T-helper 17 cell (primary cell): Measurements from ENCODE around the gene EIF4A3. TPM values are rescaled to one million over a fixed set of nuclear protein-coding genes. Genes with fewer than 3 reads are reported as not detected.
"Not testable (repeated sequence)": the region's sequence is repeated elsewhere in the genome, so short reads cannot be mapped to it uniquely, and the experiment has no call there.

Experiments
- ATAC-seq: fragments of 150-1000 bp; cut with Tn5 transposase; 2 replicates; pipeline ENCODE4 v1.10.0; 2021; ENCODE audit warnings: mild to moderate bottlenecking, moderate library complexity
- DNase-seq, 3 donors: peaks; one replicate each; pipeline versions ENCODE4 v3.0.0 to v3.0.0-alpha.2; 2020 to 2021
- H3K9me3 ChIP-seq: one replicate; pipeline ENCODE4 v1.7.0; 2013; ENCODE audit warnings: low read length, mild to moderate bottlenecking; ENCODE audit not compliant: control insufficient read depth, poor library complexity, severe bottlenecking
- H3K27ac Mint-ChIP-seq: one replicate; pipeline ENCODE4 v1.8.0; 2022; ENCODE audit warnings: mild to moderate bottlenecking, moderate library complexity, mixed read lengths
- H3K27me3 Mint-ChIP-seq: one replicate; pipeline ENCODE4 v1.8.0; 2022; ENCODE audit warnings: mixed read lengths
- H3K36me3 Mint-ChIP-seq: one replicate; pipeline ENCODE4 v1.8.0; 2022; ENCODE audit warnings: low read depth, mixed read lengths
- H3K4me1 Mint-ChIP-seq: one replicate; pipeline ENCODE4 v1.8.0; 2022; ENCODE audit warnings: mild to moderate bottlenecking, mixed read lengths
- H3K4me3 Mint-ChIP-seq: one replicate; pipeline ENCODE4 v1.8.0; 2022; ENCODE audit warnings: mild to moderate bottlenecking, moderate library complexity, mixed read lengths
- total RNA-seq, 4 donors: library from RNA in 2 of 4; stranded (reverse) in 2 of 4; gene quantifications; one replicate each; pipeline ENCODE4 v1.2.3 and lab custom pipeline; 2022 to 2026

The EIF4A3 gene
- total RNA-seq, 2 donors from 2014 or later, result 86.2 to 92.2 TPM

DNA sequence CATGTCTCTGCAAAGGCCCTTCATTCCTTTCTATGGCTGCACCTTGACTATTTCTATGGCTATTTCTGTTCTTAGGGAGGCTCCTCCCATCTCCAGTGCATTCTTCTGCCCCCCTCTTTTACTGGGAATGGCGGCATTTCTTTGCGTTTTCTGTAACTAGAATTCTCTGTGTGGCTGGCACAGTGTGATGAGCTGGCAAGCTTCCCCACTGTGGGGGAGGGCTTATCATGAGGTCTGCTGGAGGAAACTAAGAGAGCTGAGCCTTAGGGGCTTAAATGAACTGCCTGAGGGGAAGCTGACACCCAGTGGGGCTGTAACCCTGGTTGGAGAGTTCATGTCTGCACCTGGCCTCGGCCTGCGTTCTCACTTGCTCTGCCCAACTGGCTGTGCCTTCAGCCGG, 21.4 kb upstream of the EIF4A3 start:
- Mint-ChIP-seq H3K4me1 (peaks cover 4% of the 10 kb centered on the region), H3K27ac (no peak overlapping the region)

DNA sequence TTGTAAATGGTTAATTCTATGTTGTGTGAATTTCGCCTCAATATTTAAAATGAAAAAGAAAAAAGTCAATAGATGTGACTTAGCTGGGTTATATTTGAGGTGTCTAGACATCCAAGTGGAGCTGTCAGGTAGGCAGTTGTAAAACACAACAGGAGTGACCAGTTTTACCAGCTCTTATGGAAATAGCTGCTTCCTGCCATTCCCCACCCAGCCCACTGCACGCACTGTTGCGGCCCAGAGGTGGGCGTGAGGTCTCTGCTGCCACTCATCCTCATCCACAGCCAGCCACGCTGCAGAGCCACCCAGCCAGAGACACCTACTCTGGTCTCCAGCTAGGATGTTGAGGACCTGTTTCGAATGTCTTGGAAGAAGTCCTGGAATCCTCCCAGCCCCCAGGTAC, 19.5 kb upstream of the EIF4A3 start:
- DNase-seq, result no peak
- H3K4me3 Mint-ChIP-seq, result no peak overlapping the region
- peaks cover 18% of the 10 kb centered on the region for H3K27me3 Mint-ChIP-seq
- peaks cover 4% of the 10 kb centered on the region for H3K36me3 Mint-ChIP-seq
- H3K9me3 ChIP-seq, result no peaks in the 10 kb centered on the region
- no peak overlapping the region for H3K27ac Mint-ChIP-seq
- peaks cover 4% of the 10 kb centered on the region for H3K4me1 Mint-ChIP-seq
- ATAC-seq, result no peak

More for the DNA sequence above, 21.4 kb upstream of the EIF4A3 start:
- no peak for ATAC-seq
- Mint-ChIP-seq H3K27me3 (peaks cover 18% of the 10 kb centered on the region), H3K4me3 (no peak overlapping the region), H3K36me3 (peaks cover 4% of the 10 kb centered on the region)
- DNase-seq, result no peak
- H3K9me3 ChIP-seq, result no peaks in the 10 kb centered on the region

DNA sequence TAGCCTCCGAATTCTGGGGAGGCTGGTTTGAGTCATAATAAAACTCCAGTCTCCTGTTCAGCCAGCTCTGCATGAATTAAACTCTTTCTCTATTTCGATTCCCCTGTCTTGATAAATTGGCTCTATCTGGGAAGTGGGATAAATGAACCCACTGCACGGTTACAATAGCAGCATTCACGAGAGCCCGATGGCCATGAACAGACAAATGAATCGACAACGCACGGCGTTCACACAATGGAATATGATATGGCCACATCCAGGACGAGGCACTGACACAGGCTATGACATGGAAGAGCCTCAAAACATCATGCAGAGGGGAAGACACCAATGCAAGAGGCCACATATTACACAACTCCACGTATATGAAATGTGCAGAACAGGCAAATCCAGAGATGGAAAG, 17.3 kb upstream of the EIF4A3 start:
- peaks cover 6% of the 10 kb centered on the region for H3K36me3 Mint-ChIP-seq
- H3K4me1 Mint-ChIP-seq, result peaks cover 4% of the 10 kb centered on the region
- no peaks in the 10 kb centered on the region for H3K9me3 ChIP-seq
- no peak overlapping the region for H3K4me3 Mint-ChIP-seq
- ATAC-seq (no peak), DNase-seq (no peak)
- H3K27me3 Mint-ChIP-seq, result peaks cover 33% of the 10 kb centered on the region
- H3K27ac Mint-ChIP-seq, result peak overlapping the region; percentile 69

DNA sequence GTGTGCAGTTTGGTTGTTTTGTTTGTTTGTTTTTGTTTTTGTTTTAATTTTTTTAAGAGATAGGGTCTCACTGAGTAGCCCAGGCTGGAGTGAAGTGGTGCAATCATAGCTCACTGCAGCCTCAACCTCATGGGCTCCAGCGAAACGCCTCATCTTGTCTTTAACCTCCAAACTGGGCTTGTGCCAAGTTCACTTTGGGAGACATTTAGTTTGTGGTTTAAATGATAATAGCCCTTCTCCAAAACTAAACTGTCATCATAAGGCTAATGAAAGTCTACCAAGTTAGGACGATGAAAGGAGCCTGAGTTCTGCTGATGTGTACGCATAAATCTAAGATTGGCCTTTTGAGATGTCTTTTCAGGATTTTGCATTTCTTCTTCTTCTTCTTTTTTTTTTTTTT, 16.4 kb upstream of the EIF4A3 start:
- H3K4me3 Mint-ChIP-seq, result no peak overlapping the region
- no peaks in the 10 kb centered on the region for H3K9me3 ChIP-seq
- H3K36me3 Mint-ChIP-seq, result peaks cover 2% of the 10 kb centered on the region
- H3K4me1 Mint-ChIP-seq, result peaks cover 4% of the 10 kb centered on the region
- no peak for DNase-seq
- H3K27me3 Mint-ChIP-seq, result peaks cover 25% of the 10 kb centered on the region
- peak overlapping the region; percentile 69 for H3K27ac Mint-ChIP-seq
- no peak for ATAC-seq

DNA sequence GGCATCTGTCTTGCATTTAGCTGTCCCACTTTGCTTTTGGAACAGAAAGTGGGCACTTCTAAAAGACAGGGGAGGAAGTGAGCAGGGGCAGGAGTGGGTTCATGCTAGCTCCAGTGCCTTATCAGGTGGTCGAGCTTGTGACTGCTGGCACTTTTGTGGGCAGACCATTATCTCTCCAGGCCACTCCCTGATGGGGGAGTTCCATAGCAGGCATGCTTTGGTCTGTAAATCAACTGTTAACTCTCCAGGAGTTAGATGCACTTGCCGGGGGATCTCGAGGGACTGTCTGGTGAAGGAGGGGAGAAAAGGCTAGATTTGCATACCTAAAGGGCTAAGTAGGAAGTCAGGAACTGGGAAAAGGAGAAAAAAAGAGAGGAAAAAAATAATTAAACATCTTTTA, 13.6 kb upstream of the EIF4A3 start:
- H3K36me3 Mint-ChIP-seq, result peaks cover 2% of the 10 kb centered on the region

DNA sequence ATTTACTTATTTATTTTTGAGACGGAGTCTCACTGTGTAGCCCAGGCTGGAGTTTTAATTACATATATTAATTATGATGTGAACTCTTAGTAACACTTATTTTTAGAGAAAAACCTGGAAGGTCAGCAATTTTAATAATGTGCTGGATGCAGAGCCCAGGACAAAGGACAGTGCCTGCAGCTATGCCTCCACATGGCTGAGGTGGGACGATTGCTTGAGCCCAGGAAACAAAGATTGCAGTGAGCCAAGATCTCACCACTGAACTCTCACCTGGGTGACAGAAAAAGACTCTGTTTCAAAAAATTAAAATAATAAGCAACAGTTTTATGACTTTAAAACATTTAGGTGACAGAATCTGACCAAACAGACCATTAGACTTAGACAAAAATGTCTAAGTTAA, 11.9 kb upstream of the EIF4A3 start:
- no peak overlapping the region for H3K27ac Mint-ChIP-seq
- no peak for ATAC-seq
- no peak overlapping the region for H3K4me3 Mint-ChIP-seq
- H3K27me3 Mint-ChIP-seq, result peaks cover 18% of the 10 kb centered on the region
- H3K36me3 Mint-ChIP-seq, result peaks cover 4% of the 10 kb centered on the region
- peaks cover 3% of the 10 kb centered on the region for H3K4me1 Mint-ChIP-seq
- no peak for DNase-seq
- H3K9me3 ChIP-seq, result no peaks in the 10 kb centered on the region

More for the DNA sequence above, 13.6 kb upstream of the EIF4A3 start:
- H3K27me3 Mint-ChIP-seq, result peaks cover 23% of the 10 kb centered on the region
- no peak for DNase-seq
- ATAC-seq, result no peak
- H3K4me3 Mint-ChIP-seq, result no peak overlapping the region
- no peaks in the 10 kb centered on the region for H3K9me3 ChIP-seq
- peaks cover 3% of the 10 kb centered on the region for H3K4me1 Mint-ChIP-seq
- H3K27ac Mint-ChIP-seq, result no peak overlapping the region

DNA sequence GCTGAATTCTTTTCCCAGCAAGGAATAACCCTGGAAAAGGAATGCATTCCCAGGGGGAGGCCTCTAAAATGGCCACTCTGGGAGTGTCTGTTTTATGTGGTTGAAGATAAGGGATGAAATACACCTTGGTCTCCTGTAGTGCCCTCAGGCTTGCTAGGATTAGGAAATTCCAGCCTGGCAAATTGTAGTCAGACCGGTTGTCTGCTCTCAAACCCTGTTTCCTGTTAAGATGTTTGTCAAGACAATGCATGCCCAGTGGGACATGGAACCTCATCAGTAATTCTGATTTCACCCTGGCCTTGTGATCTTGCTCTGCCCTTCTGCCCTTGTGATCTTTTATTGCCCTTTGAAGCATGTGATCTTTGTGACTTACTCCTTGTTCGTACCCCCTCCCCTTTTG, 8.7 kb upstream of the EIF4A3 start:
- H3K27me3 Mint-ChIP-seq, result peaks cover 15% of the 10 kb centered on the region
- peaks cover 12% of the 10 kb centered on the region for H3K4me1 Mint-ChIP-seq
- DNase-seq, H3K27ac Mint-ChIP-seq, H3K9me3 ChIP-seq, ATAC-seq, H3K36me3 Mint-ChIP-seq, H3K4me3 Mint-ChIP-seq: not testable (repeated sequence)

DNA sequence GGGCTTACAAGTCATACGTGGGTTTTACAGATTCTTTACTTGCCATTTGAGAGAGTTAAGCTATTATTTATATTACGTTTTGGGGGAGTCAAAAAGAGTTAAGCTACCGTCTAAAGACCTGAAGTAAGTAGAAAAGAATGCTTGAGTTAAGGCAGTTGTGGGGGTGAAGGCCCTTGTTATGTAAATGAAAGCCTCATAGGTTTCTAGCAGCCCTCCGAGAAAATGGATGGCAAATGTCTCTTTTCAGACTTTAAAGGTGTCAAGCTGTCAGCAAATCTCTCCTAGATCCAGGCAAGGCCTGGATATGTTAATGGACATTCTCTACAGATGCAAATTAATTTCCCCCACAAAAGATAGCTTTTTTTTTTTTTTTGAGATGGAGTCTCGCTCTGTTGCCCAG, 7.2 kb upstream of the EIF4A3 start:
- Mint-ChIP-seq H3K27me3 (peaks cover under 1% of the 10 kb centered on the region), H3K4me3 (no peak overlapping the region), H3K4me1 (peaks cover 12% of the 10 kb centered on the region), H3K36me3 (peaks cover 2% of the 10 kb centered on the region), H3K27ac (no peak overlapping the region)
- ATAC-seq (no peak), DNase-seq (no peak)
- H3K9me3 ChIP-seq, result peaks cover 2% of the 10 kb centered on the region

DNA sequence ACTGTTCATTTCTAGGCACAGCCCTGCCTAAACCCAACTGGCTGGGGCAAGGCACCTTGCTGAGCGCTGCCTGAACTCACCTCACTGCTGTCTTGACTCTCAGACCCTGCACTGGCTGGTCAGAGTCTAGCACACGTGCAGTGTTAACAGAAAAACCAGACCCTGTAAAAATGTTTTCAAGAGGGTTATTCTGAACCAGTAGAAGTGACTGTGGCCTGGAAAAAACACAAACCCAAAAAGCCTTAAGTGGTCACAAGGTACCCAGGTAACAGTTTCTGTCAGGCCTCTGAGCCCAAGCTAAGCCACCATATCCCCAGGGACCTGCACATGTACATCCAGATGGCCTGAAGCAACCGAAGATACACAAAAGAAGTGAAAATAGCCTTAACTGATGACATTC, 6.1 kb upstream of the EIF4A3 start:
- DNase-seq (no peak), ATAC-seq (no peak)
- peaks cover 18% of the 10 kb centered on the region for H3K4me1 Mint-ChIP-seq
- H3K27ac Mint-ChIP-seq, result peak overlapping the region; percentile 62
- no peak overlapping the region for H3K4me3 Mint-ChIP-seq
- H3K9me3 ChIP-seq, result peaks cover 2% of the 10 kb centered on the region
- peaks cover 2% of the 10 kb centered on the region for H3K36me3 Mint-ChIP-seq
- no peaks in the 10 kb centered on the region for H3K27me3 Mint-ChIP-seq

DNA sequence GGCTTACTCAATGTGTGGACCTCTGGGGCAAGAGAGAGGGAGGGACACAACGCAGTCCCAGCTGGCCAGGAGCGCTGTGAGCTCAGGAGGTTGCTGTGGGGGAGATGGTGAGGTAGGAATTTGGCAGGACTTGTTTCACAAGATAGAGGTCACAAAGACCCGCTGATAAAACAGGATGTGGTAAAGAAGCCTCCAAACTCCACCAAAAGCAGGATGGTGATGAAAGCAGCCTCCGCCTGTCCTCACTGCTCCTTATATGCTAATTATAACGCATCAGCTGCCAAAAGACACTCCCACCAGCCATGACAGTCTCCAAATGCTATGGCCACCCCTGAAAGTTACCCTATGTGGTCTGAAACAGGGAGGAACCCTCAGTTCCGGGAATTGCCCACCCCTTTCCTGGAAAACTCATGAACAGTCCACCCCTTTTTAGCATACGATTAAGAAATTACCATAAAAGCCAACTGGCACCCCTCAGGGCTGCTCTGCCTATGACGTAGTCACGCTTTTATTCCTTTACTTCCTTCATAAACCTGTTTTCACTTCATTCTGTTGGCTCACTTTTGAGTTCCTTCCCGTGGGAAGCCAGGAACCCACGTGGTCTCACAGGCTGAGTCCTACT, 5.3 kb upstream of the EIF4A3 start:
- no peak overlapping the region for H3K4me3 Mint-ChIP-seq
- H3K36me3 Mint-ChIP-seq, result peaks cover 2% of the 10 kb centered on the region
- peaks cover 19% of the 10 kb centered on the region for H3K4me1 Mint-ChIP-seq
- peak overlapping the region; percentile 62 for H3K27ac Mint-ChIP-seq
- ATAC-seq, result no peak
- H3K27me3 Mint-ChIP-seq, result no peaks in the 10 kb centered on the region
- peaks cover 2% of the 10 kb centered on the region for H3K9me3 ChIP-seq
- no peak for DNase-seq

DNA sequence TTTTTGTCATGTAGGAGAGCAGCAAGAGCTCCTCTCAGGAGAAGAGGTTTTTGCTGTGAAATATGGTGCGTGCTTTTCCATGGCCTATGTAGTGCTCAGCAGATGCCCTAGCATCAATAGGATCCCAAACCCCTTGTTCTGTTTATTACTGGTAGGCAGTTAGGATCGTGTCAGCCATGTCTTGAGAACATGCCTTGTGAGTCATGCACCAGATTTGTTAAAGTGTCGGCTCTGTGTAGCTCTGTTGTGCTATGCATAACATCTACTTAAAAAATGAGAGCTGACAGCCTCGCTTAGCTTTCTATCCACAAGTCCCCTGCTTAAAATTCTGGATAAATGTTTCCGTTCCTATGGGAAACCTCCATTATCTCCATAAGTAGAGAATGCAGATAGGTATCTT, 4.4 kb upstream of the EIF4A3 start:
- Mint-ChIP-seq H3K36me3 (peaks cover 5% of the 10 kb centered on the region), H3K27me3 (no peaks in the 10 kb centered on the region), H3K27ac (no peak overlapping the region), H3K4me3 (no peak overlapping the region), H3K4me1 (peaks cover 24% of the 10 kb centered on the region)
- H3K9me3 ChIP-seq, result peaks cover 2% of the 10 kb centered on the region
- DNase-seq (no peak), ATAC-seq (no peak)

DNA sequence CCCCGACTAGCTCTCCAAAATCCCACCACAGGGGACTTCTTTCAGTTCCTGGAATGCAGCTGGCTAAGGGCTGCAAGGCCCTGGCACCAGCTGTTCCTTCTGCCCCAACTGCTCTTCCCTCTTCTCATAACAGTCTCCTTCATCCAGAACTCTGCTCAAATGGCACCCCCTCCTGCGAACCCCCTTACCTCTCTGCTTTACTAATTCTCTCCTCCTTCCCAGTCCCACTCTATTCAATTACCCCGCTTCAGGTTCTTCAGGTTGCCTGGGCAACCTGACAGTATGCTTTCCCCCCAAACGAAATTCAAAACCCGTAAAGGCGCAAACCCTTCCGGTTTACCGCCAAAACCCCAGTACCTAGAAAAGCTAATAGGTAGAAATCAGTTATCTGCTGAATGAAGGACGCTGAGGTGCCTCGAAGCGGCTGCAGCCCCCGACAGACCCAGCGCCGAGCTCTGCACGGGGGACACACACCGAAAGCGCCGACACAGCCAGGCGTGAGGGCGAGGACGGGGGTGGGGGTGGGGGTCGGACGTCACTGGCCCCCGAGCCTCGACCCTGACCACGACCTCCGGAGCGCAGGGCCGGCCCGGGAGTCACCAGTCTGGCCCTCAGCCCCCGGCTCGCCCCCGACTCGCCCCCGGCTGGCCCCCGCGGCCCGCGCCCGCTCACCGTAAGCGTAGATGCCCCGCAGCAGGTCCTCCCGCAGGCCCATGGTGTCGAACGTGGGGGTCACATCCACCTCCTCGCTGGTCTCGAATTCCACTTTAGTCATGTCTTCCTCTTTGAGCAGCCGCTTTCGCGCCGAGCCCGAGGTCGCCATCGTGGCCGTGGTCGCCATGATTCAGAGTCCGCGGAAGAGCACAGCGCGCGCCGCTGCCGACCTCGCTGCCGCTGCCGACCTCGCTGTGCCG, 550 bp downstream of the EIF4A3 start:
- ATAC-seq (no peak), DNase-seq (peak in 1 of 3 donors; percentile 25)
- Mint-ChIP-seq H3K27me3 (no peaks in the 10 kb centered on the region), H3K4me1 (peaks cover 30% of the 10 kb centered on the region), H3K36me3 (peaks cover 6% of the 10 kb centered on the region), H3K27ac (peak overlapping the region; percentile 94), H3K4me3 (peak overlapping the region; percentile 97)
- no peaks in the 10 kb centered on the region for H3K9me3 ChIP-seq

DNA sequence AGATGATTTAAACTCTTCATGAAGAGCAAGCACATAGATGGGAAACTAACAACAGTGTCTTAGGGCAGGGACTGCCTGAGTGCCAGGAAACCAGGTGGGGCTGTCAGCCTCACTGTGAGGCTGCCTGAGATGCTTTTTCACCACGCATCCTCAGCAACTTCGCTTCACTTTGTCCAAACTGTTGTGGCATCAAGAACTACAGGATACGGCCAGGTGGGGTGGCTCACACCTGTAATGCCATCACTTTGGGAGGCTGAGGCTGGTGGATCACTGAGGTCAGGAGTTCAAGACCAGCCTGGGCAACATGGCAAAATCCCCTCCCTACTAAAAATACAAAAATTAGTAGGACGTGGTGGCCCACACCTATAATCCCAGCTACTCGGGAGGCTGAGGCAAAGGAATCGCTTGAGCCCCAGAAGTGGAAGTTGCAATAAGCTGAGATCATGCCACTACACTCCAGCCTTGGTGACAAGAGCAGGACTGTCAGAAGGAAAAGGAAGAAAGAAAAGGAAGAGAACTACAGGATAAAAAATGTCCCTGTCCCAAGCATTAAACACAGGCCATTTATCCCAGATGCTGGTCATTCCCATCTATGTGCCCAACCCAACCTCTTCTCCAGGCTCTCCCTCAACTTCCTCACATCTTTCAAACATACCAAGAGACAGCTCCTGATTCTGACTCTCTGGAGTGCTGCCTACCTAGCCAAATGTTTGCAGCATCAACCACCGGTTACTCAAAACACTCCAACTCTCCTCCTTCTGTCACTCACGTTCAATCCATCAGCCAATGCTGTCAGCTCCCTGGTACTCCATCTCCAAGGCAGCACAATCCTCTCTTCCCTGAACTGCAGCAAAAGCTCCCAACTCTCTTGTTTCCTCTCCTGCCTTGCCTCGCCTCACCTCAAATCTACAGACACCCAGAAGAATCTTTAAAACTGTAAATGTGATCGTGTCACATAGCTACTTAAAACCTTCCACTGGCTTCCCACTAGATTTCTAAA, 1.6 kb downstream of the EIF4A3 start:
- Mint-ChIP-seq H3K4me1 (peaks cover 30% of the 10 kb centered on the region), H3K4me3 (peak overlapping the region; percentile 97), H3K36me3 (peaks cover 6% of the 10 kb centered on the region), H3K27ac (peak overlapping the region; percentile 94), H3K27me3 (no peaks in the 10 kb centered on the region)
- ATAC-seq (no peak), DNase-seq (no peak)
- no peaks in the 10 kb centered on the region for H3K9me3 ChIP-seq
